Amniotic stem cell (primary cell): ENCODE measurements around the gene CDC45.

Experiments used
- DNase-seq: peaks from one replicate; lab custom pipeline; 2025; lab: John Stamatoyannopoulos, UW

The CDC45 gene

DNA sequence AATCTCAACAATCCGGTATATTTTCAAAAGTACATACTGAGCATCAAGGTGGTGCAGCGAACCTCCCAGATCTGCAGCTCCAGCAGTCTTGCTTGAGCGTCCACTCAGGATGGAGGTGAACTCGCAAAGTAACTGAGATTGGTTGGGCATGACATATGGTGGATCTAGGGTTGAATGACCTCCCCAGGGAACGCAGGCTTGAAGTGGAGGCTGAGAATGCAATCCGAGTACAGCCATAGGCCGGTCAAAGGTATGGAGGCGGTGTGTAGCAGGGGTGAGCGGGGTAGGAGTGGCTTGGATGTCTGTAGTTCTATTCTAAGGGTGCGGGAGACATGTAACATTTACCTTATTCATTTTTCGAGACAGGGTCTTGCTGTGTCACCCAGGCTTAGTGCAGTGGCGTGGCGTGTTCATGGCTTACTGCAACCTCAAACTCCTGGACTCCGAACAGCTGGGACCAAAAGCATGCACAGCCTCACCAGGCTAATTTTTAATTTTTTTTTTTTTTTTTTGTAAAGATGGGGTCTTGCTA lies 31.6 kb upstream of the CDC45 start:
- DNase-seq: no peak

DNA sequence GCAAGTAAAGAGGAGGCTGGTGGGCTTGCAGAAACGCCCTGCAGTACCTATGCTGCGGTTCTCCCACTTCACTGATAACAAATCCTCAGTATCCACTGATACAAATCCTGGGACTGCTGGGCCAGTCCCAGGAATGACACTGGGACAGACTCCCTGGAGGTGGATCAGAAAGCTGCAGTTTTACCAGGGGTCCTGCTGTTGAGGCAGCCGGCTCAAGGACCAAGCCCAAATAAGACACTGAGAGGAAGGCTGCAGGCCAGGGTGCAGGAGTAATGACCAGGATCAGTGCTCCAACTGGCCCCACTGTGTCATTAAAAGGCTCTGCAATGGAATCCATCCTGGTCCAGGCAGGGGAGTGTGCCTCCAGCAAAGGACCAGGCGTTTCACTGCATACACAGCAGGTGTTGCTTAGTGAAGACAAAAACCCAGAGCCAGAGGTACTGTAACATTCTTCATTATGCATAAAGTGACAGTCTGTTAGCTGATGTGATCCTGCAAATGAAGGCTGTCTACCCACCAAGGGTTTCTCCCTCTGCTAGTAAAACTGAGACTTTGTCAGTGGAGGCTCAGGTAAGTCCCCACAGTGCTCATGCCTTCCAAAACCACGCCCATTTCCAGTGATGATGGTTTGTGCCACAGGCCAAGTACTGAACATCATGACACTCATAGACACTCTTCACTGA lies 30.8 kb upstream of the CDC45 start:
- DNase-seq: no peak

DNA sequence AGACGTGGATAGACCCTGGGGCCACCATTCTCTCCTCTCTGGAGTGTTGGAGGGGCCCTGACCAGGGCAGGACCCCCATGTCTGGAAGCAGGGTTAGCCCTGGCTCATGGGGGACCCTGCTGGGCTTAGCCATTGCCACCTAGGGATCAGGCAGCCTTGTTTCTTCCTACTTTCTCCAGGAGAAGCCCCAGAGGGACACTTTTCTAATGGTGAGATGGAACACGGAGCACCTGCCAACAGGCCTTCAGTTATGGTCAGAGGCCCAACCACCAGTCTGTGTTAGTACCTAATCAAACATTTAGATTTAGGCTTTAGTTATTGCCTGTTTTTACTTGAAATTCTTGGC lies 30.3 kb upstream of the CDC45 start:
- DNase-seq: no peak

DNA sequence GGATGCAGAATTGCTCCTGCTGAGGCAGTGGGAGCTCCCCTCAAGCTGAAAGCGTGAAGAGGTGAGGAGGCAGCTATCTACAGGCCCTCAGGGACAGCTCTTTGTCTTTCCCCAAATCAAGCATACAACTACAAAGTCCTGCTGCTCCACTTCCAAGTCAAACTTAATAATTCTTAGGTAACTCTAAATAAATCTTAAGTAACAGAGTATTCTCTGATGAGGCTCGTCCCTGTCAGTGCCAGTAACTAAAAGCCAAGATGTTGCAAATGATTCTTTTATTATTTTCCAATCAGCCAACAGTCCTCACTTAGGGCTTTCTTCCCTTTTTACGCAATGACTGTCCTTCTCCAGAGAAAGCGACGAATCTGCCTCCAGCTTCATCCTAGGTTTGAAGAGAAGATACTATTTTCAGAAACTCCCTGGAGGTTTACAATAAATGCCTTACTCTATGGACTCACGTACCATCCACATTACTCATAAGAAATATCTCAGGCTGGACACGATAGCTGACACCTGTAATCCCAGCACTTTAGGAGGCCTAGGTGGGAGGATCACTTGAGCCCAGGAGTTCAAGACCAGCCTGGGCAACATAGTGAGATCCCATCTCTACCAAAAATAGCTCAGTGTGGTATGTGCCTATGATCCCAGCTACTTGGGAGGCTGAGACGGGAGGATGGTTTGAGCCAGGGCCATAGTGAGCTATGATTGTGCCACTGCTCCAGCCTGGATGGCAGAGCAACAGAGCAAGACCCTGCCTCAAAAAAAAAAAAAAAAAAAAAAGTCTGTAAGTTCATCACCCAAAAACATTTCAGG lies 29.2 kb upstream of the CDC45 start:
- no peak for DNase-seq

DNA sequence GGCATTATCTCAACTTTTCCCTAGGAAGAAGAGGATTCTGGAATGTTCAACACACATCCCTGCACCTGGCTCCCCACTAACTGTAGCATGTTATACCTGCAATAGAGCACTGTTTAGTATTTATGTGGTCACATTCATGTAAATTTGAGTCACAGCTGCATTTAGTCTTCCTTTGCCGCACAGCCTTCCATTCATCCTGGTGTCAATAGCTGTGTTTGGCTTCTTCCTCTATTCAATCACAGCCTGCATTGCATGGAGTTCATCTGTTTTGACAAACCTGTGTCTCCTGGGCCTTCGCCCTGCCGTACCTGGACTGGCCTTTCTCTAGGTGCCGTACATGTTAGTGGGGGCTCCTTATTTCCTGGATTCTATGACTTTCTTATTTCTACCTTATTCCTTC lies 28.1 kb upstream of the CDC45 start:
- no peak for DNase-seq

DNA sequence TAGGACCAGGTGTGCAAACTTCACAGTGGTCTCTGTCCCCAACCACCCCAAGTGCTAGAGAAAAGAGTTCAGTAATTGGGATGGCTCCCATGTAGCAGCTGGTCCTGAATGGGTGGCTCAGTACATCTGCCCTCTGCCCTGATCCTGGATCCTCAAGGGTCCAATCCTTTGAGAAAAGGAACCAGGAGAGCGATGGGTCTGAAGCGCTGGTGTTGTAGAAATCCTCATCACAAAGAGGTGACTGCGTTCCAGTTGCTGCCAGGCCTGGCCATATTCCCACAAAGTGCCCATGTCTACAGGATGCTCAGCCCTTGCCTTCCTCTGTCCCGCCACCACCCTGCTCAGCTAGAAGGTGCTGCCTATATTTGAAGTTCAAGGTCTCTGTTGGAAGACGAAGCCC lies 26.0 kb upstream of the CDC45 start:
- DNase-seq: no peak

DNA sequence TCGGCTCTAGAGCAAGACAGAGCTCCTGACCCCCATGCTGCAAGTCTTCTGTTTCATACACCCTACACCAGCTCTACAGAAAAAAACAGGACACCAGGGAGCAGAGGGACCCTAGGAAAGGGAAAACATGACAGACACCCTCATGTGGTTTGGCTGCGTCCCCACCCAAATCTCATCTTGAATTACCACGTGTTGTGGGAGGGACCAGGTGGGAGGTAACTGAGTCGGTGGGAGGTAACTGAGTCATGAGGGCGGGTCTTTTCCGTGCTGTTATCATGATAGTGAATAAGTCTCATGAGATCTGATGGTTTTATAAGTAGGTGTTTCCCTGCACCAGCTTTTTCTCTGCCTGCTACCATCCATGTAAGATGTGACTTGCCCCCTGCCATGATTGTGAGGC lies 25.6 kb upstream of the CDC45 start:
- no peak for DNase-seq

DNA sequence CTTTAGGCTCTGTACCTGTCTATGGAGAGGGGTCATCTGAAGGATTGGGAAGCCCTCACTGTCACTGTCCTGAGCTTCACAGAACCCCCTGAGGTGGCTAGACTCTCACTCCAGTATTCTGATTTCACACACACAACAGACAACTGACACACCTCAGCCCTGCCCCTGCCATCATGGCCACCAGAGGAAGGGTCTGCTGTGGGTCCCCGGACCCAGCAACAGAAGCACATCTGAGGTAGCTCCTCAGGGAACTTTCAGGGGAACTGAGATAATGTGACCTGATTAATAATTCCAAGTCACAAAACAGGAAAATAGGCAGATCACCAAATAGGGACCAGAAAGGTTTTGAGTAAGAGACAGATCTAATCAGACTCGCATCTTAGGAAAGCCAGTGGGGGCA lies 24.7 kb upstream of the CDC45 start:
- DNase-seq: no peak

DNA sequence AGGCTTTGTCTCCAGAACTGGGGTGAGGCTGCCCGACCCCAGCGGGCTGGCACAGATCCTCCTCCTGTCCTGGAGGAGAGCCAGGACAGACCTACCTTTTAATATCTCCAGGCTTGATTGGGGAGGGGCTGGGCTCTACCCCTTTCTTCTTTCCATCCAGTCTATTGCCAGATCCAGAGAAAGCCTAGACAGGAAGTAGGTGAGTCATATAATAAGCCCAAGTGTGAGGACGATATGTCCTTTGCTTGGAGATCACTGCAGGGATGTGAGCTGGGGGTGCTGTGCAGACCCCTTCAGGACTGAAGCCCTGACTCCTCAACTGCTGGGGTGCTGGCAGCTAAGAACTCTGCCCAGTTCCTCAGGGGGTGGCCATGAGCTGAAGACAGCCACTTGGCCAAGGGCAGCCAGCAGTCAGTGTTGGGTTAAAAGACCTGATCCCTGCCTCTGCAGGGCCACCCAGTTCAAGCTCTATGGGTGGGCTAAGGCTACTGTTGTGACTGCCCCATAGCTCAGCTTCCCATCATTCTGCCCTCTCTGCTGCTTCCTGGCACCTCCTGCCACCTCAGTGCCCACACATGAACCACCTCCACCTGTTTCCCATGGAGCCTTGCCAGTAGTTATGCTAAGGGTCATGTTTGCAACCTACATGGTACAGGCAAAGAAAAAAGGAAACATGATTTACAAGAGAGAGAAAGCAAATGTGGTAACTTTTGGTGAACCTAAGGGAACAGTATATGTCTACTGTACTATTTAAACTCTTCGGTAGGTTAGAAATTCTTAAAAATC lies 23.9 kb upstream of the CDC45 start:
- DNase-seq: no peak

DNA sequence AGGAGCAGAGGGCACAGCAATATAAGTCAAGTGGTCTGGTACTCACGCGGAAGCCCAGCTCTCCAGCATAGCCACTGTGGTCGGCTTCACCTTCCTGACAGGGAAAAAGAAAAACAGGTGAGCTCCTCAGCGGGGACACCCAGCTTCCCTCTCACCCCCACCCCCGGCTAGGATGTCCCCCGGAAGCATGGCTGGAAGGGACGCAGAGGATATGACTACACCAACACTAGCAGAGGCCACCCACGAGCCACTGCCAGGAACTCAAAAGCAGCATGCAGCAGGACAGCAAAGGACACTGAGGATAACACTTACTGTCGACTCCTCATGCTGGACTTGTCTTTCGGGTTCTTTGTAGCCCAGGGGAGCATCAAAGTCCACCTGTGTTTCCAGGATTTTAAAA lies 23.2 kb upstream of the CDC45 start:
- DNase-seq: no peak

DNA sequence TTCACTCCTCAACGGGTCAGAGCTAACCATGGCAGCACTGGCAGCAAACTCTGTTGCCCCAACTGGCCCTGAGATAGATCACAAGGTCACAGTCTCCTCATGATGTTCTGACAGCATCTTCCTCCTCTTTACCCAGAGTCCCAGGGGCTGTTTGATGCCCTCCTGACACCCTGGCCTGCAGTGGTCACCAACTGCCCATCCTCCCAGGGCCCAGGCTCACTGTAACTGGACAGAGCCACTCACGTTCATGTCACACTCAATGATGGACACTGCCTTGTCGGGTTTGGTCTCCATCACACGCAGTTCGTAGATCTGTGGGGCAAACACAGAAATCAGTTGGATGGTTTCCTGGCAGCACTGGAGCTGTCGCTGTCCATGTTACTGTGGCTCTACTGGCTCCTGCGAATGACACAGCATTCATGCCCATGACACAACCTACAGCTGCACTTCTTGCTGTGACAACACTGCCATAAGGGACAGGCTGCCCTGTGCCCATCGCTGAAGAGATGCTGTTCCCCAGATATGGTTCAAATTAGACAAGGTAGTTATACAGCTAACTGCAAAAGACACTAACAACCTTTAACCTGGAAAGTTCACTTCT lies 21.8 kb upstream of the CDC45 start:
- no peak for DNase-seq

DNA sequence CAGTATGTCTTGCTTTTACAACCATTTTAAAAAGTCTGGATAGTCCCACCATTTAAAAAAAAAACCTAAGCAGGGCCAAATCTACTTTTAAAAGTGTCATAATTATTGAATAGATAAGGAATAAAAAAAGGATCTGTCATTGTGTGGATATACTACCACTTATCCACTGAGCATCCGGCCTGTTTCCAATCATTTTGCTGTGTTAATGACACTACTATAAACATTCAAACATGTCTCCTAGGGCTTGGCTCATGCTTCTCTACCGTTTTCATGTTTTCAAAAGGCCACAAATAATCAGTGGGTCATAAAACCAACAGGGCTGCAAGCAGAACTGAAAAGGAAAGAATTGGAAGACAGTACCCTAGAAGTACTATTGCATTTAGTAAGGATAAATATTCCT lies 19.7 kb upstream of the CDC45 start:
- DNase-seq: no peak

DNA sequence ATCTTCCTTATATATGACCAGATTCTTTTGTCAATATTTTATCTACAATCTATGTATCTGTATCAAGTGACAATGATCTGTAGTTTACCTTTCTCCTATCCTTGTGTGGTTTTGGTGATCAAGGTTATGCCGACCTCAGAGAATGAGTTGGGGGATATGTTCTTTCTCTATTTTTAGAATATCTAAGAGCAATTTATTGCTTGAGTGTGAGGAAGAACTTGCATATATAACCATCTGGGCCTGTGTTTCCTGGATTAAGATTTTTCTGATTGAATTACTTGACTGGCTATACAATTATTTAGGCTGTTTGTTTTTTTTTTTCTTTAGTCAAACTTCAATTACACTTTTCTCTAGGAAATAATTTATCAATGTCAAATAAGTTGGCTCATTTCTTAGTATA lies 18.2 kb upstream of the CDC45 start:
- no peak for DNase-seq

DNA sequence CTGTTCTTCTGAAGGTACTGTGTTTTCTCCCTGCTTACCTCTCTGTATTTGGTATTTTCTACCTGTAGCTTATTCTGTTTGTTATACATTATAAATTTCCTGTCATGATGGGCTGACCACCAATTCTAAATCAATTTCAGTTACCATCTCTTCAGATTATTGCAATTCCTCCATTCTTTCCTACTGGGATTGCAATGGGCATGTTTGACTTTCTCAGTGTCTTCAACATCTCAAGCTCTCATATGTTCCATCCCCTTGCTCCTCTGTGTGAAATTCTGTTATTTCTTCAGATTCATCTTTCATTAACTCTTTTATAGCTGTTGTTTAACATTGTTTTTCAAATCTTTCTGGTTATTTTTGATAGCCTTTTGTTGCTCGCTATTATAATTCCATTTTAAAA lies 16.7 kb upstream of the CDC45 start:
- DNase-seq: no peak

DNA sequence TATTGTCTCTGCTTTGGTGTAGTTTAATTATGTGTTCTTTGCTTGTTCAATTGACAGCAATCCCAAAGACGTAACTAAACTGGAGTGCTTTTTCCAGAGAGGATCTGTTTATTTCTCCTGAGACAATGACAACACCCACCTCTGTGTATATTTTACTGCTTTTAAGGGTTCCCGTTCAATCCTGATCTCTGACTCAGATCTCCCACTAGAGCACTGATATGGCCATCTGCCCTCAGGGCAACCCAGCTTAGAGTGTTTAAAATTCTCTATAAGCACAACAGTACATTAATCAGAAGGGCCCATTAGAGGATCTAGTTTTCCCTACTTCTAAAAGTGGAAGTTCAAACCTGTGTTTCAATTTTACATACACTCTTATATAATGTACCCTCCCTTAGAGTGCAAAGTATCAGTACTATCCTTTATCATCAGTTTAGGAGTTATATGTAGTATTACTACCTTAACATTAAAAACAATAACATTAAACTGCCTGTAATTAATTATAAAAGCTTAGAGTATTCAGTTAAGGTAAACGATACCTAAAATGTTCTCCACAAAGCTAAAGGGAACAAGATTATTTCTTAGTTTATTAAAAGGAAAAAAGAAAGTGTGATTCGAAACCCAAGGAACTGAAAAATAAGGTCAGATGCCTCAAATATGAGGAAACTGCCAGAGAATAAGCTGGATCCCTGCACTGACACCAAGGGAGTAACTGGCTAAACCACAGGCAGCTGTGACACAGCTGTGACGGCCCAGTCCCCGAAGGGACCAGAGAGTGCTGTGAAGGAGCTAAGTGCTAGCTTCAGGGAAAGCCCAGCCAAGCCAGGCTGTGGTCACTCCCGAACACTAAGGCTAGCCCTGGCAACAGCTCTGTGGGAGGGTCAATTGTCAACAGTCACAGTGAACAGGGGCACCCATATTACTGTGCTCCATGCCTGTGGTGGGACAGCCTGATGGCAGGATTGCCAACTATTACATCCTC lies 15.9 kb upstream of the CDC45 start:
- DNase-seq: peak; percentile 59

DNA sequence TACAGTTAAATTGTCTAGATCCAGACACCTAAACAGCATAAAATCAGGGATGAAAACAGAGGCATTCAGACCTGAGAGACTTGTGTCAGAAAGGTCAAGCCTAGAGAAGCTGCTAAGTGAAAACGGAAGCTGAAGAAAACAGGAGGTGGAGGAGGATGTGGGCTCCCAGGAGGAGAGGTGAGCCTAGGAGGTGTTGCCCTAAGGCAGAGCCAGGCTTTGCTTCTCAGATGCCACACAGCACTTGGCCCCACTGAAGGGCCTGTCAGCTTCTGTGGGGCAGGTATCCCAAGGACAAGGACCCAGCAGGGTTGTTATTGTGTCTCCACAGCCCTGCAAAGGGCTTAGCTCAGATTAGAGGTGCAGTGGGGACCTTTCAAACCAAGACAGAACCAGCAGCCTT lies 15.2 kb upstream of the CDC45 start:
- no peak for DNase-seq

DNA sequence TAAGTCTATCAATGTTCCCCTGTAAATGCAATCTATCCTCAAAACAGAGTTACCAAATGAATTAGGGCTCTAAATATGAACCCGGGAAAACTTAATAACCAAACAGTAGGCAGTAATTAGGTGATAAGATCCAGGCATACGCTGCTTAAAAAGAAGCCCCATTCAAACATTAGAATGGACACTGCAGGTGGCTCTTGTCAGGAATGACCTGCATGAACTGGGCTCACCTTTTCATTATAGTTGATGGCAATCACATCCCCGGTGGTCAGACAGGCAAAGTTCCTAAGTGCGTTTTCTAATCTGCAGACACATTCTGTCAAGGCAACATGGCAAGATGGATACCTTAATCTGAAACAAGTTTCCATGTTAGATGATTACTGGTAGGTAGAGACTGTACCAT lies 14.7 kb upstream of the CDC45 start:
- DNase-seq: no peak

DNA sequence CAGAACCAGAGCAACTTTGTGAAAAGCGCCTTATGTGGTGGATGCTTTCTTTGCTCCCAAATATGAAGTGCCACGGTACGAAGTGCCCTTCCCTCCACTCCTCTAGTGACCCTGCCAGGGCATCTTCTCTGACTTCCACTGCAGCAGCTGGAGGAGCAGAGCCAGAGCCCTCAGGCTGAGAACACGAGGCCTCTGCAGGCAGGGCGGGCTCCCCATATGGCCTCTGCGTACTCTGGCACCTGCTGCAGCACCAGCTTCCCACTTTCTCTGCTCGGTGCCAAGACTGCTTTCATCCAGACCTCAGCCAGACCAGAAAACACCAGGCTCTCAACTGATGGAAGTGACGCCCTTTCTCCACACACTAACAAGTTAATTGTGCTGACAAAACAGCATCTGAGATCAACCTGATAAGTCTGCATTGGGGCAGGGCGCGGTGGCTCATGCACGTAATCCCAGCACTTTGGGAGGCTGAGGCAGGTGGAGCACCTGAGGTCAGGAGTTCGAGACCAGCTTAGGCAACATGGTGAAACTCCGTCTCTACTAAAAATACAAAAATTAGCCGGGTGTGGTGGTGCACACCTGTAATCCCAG lies 13.5 kb upstream of the CDC45 start:
- DNase-seq: no peak

DNA sequence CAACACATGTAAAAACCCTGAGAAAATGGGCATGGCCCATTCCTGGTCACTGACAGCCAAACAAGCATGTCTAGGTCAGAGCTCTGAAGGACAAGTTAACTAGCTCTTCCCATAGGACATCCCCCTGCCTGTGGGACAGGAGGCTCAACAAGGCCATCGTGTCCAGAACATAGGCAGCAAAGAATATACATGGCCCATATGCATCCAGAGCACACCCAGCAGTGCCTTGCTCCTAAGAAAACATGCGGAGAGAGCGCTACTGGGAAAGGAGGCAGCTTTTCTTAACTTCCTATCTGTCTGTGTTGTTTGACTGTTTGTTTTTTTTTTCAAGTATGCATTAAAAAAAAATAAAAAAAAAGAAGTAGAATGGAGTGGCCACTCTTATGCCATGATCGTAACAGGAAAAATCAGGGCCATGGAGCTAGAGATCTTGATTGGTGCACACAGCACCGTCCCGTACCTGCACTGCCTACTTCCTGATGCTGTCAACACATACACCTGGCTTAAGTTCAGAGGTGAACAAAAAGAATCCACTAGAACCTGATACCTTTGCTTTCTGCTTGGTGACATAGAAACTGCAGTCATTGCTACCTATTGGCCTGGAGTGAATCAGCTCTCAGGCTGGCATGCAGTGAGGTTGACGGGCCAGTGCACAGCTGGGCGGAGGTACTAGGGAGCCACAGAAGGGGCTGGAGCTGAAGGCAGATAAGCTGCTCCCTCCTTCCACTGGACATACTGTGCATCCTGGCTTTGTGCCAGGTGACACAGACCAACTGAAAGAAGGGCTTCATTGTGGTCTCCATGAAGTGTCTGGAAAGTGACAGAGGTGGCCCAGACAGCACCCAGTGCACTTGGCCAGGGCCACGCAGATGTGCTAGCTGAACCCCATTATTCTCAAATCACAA lies 12.6 kb upstream of the CDC45 start:
- DNase-seq: no peak

DNA sequence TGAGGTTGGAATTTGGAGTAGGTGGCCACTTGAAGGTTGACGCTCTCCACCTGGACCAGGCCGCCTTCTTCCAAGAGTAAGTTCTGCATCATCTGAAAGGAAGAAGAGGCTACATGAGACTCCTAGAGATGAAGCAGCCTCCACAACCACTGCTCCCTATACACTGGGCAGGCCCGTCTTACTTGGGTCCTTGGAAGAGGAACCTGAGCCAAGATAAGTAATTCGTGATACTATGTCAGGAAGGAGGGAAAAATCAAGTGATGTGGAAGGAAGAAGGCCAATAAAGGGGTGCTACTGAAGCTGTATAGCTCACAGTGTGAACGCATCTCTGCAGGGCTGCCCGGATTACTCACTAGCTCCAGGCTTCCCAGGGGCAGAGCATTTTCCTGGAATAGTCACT lies 11.8 kb upstream of the CDC45 start:
- no peak for DNase-seq
